Suprapubic skin (tissue), 4 donors: ENCODE results near the gene ARHGEF28. TPM values are rescaled to one million over a fixed set of nuclear protein-coding genes. Genes with fewer than 3 reads are reported as not detected.

ENCODE experiments used
- DNase-seq, 2 donors: peaks; one replicate each; pipeline ENCODE4 v3.0.0-alpha.2; 2019; ENCODE audit warnings: low spot score in 2 of 2
- H3K27ac ChIP-seq: fragments of 200-600 bp; sonication (generic); one replicate; pipeline ENCODE4 v1.5.1; 2019
- H3K27me3 ChIP-seq: fragments of 200-600 bp; sonication (generic); one replicate; pipeline ENCODE4 v1.5.1; 2019
- H3K36me3 ChIP-seq: fragments of 200-600 bp; sonication (generic); one replicate; pipeline ENCODE4 v1.5.1; 2019
- H3K4me1 ChIP-seq: fragments of 200-600 bp; sonication (generic); one replicate; pipeline ENCODE4 v1.5.1; 2019
- H3K4me3 ChIP-seq: fragments of 200-600 bp; sonication (generic); one replicate; pipeline ENCODE4 v1.5.1; 2019; ENCODE audit warnings: mild to moderate bottlenecking
- H3K9me3 ChIP-seq: fragments of 200-600 bp; sonication (generic); one replicate; pipeline ENCODE4 v1.5.1; 2019
- CTCF ChIP-seq, 2 donors: fragments of 200-600 bp in 1 of 2; fragments of 450-650 bp in 1 of 2; sonication (generic) in 1 of 2; IDR thresholded peaks; one replicate each; pipeline ENCODE4 v1.5.1; 2016 to 2019; ENCODE audit warnings: antibody characterized with exemption in 2 of 2, mild to moderate bottlenecking in 1 of 2, moderate library complexity in 1 of 2
- EP300 ChIP-seq: sonication (generic); formaldehyde crosslinking; IDR thresholded peaks from one replicate; pipeline ENCODE4 v1.6.1; 2017; ENCODE audit warnings: antibody characterized with exemption
- POLR2A ChIP-seq, 2 donors: fragments of 450-650 bp; IDR thresholded peaks; one replicate each; pipeline ENCODE4 v1.6.1; 2017; ENCODE audit warnings: antibody characterized with exemption in 2 of 2, mild to moderate bottlenecking in 2 of 2, moderate library complexity in 2 of 2
- POLR2AphosphoS5 ChIP-seq, 3 donors: sonication (generic); formaldehyde crosslinking; IDR thresholded peaks; one replicate each; pipeline ENCODE4 v1.6.1; 2017; ENCODE audit warnings: antibody characterized with exemption in 3 of 3
- WGBS: methylation state at CpG from one replicate; pipeline ENCODE4 v1.1.5; 2018; 5-methylcytosine and 5-hydroxymethylcytosine counted together
- total RNA-seq, 4 donors: library from RNA; depleted of rRNA; stranded (reverse); fragments of >200 nt; gene quantifications; one replicate each; pipeline ENCODE4 v1.1.0, GENCODE V29; 2016

ARHGEF28 gene
- total RNA-seq, 4 donors from 2014 or later, result 25.6 to 104 (median 39.1) TPM

GRCh38 chr5:73623901-73624404 lies 2.0 kb upstream of the ARHGEF28 start:
- WGBS, result 73% methylated on average over 2 of the region's 2 CpGs
- peaks cover 17% of the 10 kb centered on the region for H3K4me1 ChIP-seq
- H3K9me3 ChIP-seq, result no peaks in the 10 kb centered on the region
- no peaks in the 10 kb centered on the region for H3K36me3 ChIP-seq
- TF ChIP-seq CTCF (IDR thresholded peaks at IDR 0.05), result no peak
- no peak for TF ChIP-seq EP300
- no peak for TF ChIP-seq POLR2A (IDR thresholded peaks at IDR 0.05)
- TF ChIP-seq POLR2AphosphoS5 (IDR thresholded peaks at IDR 0.05), result no peak
- H3K27ac ChIP-seq, result no peak overlapping the region
- H3K4me3 ChIP-seq, result no peak overlapping the region
- no peak for DNase-seq
- H3K27me3 ChIP-seq, result no peaks in the 10 kb centered on the region

- peak overlapping the region; percentile 90 for H3K27ac ChIP-seq
- no peak for TF ChIP-seq CTCF (IDR thresholded peaks at IDR 0.05)
- no peak for TF ChIP-seq POLR2A (IDR thresholded peaks at IDR 0.05)
- TF ChIP-seq POLR2AphosphoS5 (IDR thresholded peaks at IDR 0.05), result no peak
- no peak for TF ChIP-seq EP300
Measured at GRCh38 chr5:73624888-73625287, 1.1 kb upstream of the ARHGEF28 start.

GRCh38 chr5:73625372-73625943 lies 538 bp upstream of the ARHGEF28 start:
- no peaks in the 10 kb centered on the region for H3K9me3 ChIP-seq
- DNase-seq, result no peak
- H3K27ac ChIP-seq, result peak overlapping the region; percentile 90
- peak overlapping the region; percentile 72 for H3K4me3 ChIP-seq
- peaks cover 17% of the 10 kb centered on the region for H3K4me1 ChIP-seq
- no peaks in the 10 kb centered on the region for H3K36me3 ChIP-seq
- WGBS, result 3% methylated on average over 8 of the region's 33 CpGs
- no peaks in the 10 kb centered on the region for H3K27me3 ChIP-seq
- TF ChIP-seq POLR2A (IDR thresholded peaks at IDR 0.05), result no peak
- no peak for TF ChIP-seq POLR2AphosphoS5 (IDR thresholded peaks at IDR 0.05)

More at GRCh38 chr5:73624888-73625287, 1.1 kb upstream of the ARHGEF28 start:
- peak overlapping the region; percentile 72 for H3K4me3 ChIP-seq
- WGBS, result 92% methylated on average over 6 of the region's 6 CpGs
- peaks cover 17% of the 10 kb centered on the region for H3K4me1 ChIP-seq
- H3K36me3 ChIP-seq, result no peaks in the 10 kb centered on the region
- no peak for DNase-seq
- no peaks in the 10 kb centered on the region for H3K27me3 ChIP-seq
- no peaks in the 10 kb centered on the region for H3K9me3 ChIP-seq

- Histone ChIP-seq H3K9me3 (no peaks in the 10 kb centered on the region), H3K36me3 (no peaks in the 10 kb centered on the region), H3K4me3 (peak overlapping the region; percentile 72), H3K27ac (peak overlapping the region; percentile 90), H3K27me3 (no peaks in the 10 kb centered on the region), H3K4me1 (peaks cover 17% of the 10 kb centered on the region)
- no peak for TF ChIP-seq POLR2A (IDR thresholded peaks at IDR 0.05)
- TF ChIP-seq POLR2AphosphoS5 (IDR thresholded peaks at IDR 0.05), result no peak
- DNase-seq, result no peak
- WGBS, result 70% methylated on average over 13 of the region's 14 CpGs
Measured at GRCh38 chr5:73626814-73627313, 868 bp downstream of the ARHGEF28 start.

GRCh38 chr5:73629456-73629855 lies 3.5 kb downstream of the ARHGEF28 start:
- Histone ChIP-seq H3K9me3 (no peaks in the 10 kb centered on the region), H3K4me3 (no peak overlapping the region), H3K4me1 (peaks cover 17% of the 10 kb centered on the region), H3K36me3 (no peaks in the 10 kb centered on the region), H3K27ac (no peak overlapping the region), H3K27me3 (no peaks in the 10 kb centered on the region)
- TF ChIP-seq EP300 (no peak), POLR2AphosphoS5 (IDR thresholded peaks at IDR 0.05) (no peak), CTCF (IDR thresholded peaks at IDR 0.05) (no peak), POLR2A (IDR thresholded peaks at IDR 0.05) (no peak)
- no peak for DNase-seq

GRCh38 chr5:73630765-73631164 lies 4.8 kb downstream of the ARHGEF28 start:
- no peak for DNase-seq
- Histone ChIP-seq H3K27me3 (no peaks in the 10 kb centered on the region), H3K4me3 (no peak overlapping the region), H3K9me3 (no peaks in the 10 kb centered on the region), H3K36me3 (no peaks in the 10 kb centered on the region), H3K27ac (no peak overlapping the region), H3K4me1 (peaks cover 7% of the 10 kb centered on the region)
- TF ChIP-seq EP300 (no peak), POLR2AphosphoS5 (IDR thresholded peaks at IDR 0.05) (no peak), CTCF (IDR thresholded peaks at IDR 0.05) (no peak), POLR2A (IDR thresholded peaks at IDR 0.05) (no peak)
